Skin of body (tissue), 2 donors: ENCODE measurements around the gene HPGD. TPM values are rescaled to one million over a fixed set of nuclear protein-coding genes. Genes with fewer than 3 reads are reported as not detected.

Experiments
- DNase-seq: peaks from one replicate; lab custom pipeline; 2025; lab: John Stamatoyannopoulos, UW
- total RNA-seq: library from RNA; depleted of rRNA; stranded (reverse); fragments of >200 nt; gene quantifications from one replicate; pipeline ENCODE4 v1.2.3, GENCODE V29; 2014

Gene HPGD
- total RNA-seq, 1 donor from 2014 or later = 34.6 TPM

GRCh38 chr4:174475528-174475927, 46.8 kb downstream of the HPGD start:
- no peak for DNase-seq

GRCh38 chr4:174474457-174475075, 47.7 kb downstream of the HPGD start:
- DNase-seq = no peak

GRCh38 chr4:174467107-174467506, 55.2 kb downstream of the HPGD start:
- DNase-seq = no peak

- no peak for DNase-seq
Observed at GRCh38 chr4:174464949-174465348, 57.3 kb downstream of the HPGD start.

- no peak for DNase-seq
Observed at GRCh38 chr4:174461466-174462106, 60.7 kb downstream of the HPGD start.

- no peak for DNase-seq
Observed at GRCh38 chr4:174460684-174461083, 61.6 kb downstream of the HPGD start.

- peak; percentile 84 for DNase-seq
Observed at GRCh38 chr4:174457468-174457867, 64.8 kb downstream of the HPGD start.

GRCh38 chr4:174454815-174455473, 67.3 kb downstream of the HPGD start:
- no peak for DNase-seq

GRCh38 chr4:174451718-174452296, 70.5 kb downstream of the HPGD start:
- no peak for DNase-seq

GRCh38 chr4:174450786-174451125, 71.5 kb downstream of the HPGD start:
- peak; percentile 86 for DNase-seq

GRCh38 chr4:174449944-174450785, 72.1 kb downstream of the HPGD start:
- DNase-seq = peak; percentile 58

GRCh38 chr4:174449152-174449551, 73.1 kb downstream of the HPGD start:
- DNase-seq = peak; percentile 16

- DNase-seq = no peak
Observed at GRCh38 chr4:174444390-174444789, 77.9 kb downstream of the HPGD start.

Other genes starting within 250 kb of the HPGD start
- 35.0 TPM for gene FBXO8, start 238.8 kb downstream of the HPGD start, total RNA-seq
- gene CEP44, start 238.6 kb downstream of the HPGD start, total RNA-seq = 30.7 TPM